ENCODE data around the gene CBLL1.

- TF ChIP-seq, protein P1, sequence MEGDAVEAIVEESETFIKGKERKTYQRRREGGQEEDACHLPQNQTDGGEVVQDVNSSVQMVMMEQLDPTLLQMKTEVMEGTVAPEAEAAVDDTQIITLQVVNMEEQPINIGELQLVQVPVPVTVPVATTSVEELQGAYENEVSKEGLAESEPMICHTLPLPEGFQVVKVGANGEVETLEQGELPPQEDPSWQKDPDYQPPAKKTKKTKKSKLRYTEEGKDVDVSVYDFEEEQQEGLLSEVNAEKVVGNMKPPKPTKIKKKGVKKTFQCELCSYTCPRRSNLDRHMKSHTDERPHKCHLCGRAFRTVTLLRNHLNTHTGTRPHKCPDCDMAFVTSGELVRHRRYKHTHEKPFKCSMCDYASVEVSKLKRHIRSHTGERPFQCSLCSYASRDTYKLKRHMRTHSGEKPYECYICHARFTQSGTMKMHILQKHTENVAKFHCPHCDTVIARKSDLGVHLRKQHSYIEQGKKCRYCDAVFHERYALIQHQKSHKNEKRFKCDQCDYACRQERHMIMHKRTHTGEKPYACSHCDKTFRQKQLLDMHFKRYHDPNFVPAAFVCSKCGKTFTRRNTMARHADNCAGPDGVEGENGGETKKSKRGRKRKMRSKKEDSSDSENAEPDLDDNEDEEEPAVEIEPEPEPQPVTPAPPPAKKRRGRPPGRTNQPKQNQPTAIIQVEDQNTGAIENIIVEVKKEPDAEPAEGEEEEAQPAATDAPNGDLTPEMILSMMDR (IDR thresholded peaks at IDR 0.05), result peak; percentile 42 to 69 (median 68)
- TF ChIP-seq POLR2A (IDR thresholded peaks at IDR 0.05), result peak in 3 of 4 donors; percentile 37 to 70 (median 67)
These were observed at the start of gene CBLL1 for GRCh38 chr7:107743567-107744344.
